Skeletal muscle cell (primary cell): Measurements from ENCODE around the gene PHF12.

Source experiments
- DNase-seq: peaks from one replicate; pipeline ENCODE4 v3.0.0-alpha.2; 2010; ENCODE audit warnings: low read depth
- H3K4me3 ChIP-seq: 2 replicates; pipeline ENCODE4 v1.5.1; 2011; ENCODE audit warnings: low read depth, mild to moderate bottlenecking, control low read depth, low read length, moderate library complexity

PHF12 gene

GRCh38 chr17:28977659-28978355 lies 26.5 kb upstream of the PHF12 start:
- H3K4me3 ChIP-seq: no peak overlapping the region
- DNase-seq: no peak

- no peak overlapping the region for H3K4me3 ChIP-seq
- no peak for DNase-seq
These were observed 24.3 kb upstream of the PHF12 start for GRCh38 chr17:28975646-28976045.

GRCh38 chr17:28975031-28975430 lies 23.7 kb upstream of the PHF12 start:
- H3K4me3 ChIP-seq: no peak overlapping the region
- DNase-seq: no peak

GRCh38 chr17:28974451-28974850 lies 23.1 kb upstream of the PHF12 start:
- no peak overlapping the region for H3K4me3 ChIP-seq
- no peak for DNase-seq

- no peak for DNase-seq
- no peak overlapping the region for H3K4me3 ChIP-seq
These were observed 22.1 kb upstream of the PHF12 start for GRCh38 chr17:28973425-28973824.

GRCh38 chr17:28972437-28972836 lies 21.1 kb upstream of the PHF12 start:
- no peak overlapping the region for H3K4me3 ChIP-seq
- no peak for DNase-seq

GRCh38 chr17:28970879-28971278 lies 19.6 kb upstream of the PHF12 start:
- DNase-seq: no peak
- no peak overlapping the region for H3K4me3 ChIP-seq

GRCh38 chr17:28969706-28970393 lies 18.5 kb upstream of the PHF12 start:
- DNase-seq: no peak
- no peak overlapping the region for H3K4me3 ChIP-seq

- DNase-seq: no peak
- no peak overlapping the region for H3K4me3 ChIP-seq
These were observed 17.6 kb upstream of the PHF12 start for GRCh38 chr17:28968914-28969295.

- DNase-seq: no peak
- H3K4me3 ChIP-seq: no peak overlapping the region
These were observed 17.1 kb upstream of the PHF12 start for GRCh38 chr17:28968231-28968913.

GRCh38 chr17:28967221-28968135 lies 16.2 kb upstream of the PHF12 start:
- H3K4me3 ChIP-seq: no peak overlapping the region
- DNase-seq: no peak

- DNase-seq: no peak
- no peak overlapping the region for H3K4me3 ChIP-seq
These were observed 12.5 kb upstream of the PHF12 start for GRCh38 chr17:28963841-28964240.

GRCh38 chr17:28963055-28963611 lies 11.8 kb upstream of the PHF12 start:
- no peak overlapping the region for H3K4me3 ChIP-seq
- DNase-seq: no peak

- H3K4me3 ChIP-seq: no peak overlapping the region
- DNase-seq: no peak
These were observed 10.1 kb upstream of the PHF12 start for GRCh38 chr17:28961391-28961790.

- no peak overlapping the region for H3K4me3 ChIP-seq
- DNase-seq: no peak
These were observed 9.1 kb upstream of the PHF12 start for GRCh38 chr17:28960256-28961061.

GRCh38 chr17:28959471-28959871 lies 8.2 kb upstream of the PHF12 start:
- DNase-seq: no peak
- H3K4me3 ChIP-seq: no peak overlapping the region

GRCh38 chr17:28958820-28959455 lies 7.6 kb upstream of the PHF12 start:
- H3K4me3 ChIP-seq: no peak overlapping the region
- DNase-seq: no peak

GRCh38 chr17:28957992-28958355 lies 6.7 kb upstream of the PHF12 start:
- no peak for DNase-seq
- H3K4me3 ChIP-seq: no peak overlapping the region
